ENCODE results near the gene ZNF398. TPM values are rescaled to one million over a fixed set of nuclear protein-coding genes. Genes with fewer than 3 reads are reported as not detected.

ZNF398 gene, protein sequence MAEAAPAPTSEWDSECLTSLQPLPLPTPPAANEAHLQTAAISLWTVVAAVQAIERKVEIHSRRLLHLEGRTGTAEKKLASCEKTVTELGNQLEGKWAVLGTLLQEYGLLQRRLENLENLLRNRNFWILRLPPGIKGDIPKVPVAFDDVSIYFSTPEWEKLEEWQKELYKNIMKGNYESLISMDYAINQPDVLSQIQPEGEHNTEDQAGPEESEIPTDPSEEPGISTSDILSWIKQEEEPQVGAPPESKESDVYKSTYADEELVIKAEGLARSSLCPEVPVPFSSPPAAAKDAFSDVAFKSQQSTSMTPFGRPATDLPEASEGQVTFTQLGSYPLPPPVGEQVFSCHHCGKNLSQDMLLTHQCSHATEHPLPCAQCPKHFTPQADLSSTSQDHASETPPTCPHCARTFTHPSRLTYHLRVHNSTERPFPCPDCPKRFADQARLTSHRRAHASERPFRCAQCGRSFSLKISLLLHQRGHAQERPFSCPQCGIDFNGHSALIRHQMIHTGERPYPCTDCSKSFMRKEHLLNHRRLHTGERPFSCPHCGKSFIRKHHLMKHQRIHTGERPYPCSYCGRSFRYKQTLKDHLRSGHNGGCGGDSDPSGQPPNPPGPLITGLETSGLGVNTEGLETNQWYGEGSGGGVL
- 10 to 100 TPM in 1 of 2 donors, 1 to 10 TPM in 1; 8.2 to 16.2 TPM for total RNA-seq

DNA sequence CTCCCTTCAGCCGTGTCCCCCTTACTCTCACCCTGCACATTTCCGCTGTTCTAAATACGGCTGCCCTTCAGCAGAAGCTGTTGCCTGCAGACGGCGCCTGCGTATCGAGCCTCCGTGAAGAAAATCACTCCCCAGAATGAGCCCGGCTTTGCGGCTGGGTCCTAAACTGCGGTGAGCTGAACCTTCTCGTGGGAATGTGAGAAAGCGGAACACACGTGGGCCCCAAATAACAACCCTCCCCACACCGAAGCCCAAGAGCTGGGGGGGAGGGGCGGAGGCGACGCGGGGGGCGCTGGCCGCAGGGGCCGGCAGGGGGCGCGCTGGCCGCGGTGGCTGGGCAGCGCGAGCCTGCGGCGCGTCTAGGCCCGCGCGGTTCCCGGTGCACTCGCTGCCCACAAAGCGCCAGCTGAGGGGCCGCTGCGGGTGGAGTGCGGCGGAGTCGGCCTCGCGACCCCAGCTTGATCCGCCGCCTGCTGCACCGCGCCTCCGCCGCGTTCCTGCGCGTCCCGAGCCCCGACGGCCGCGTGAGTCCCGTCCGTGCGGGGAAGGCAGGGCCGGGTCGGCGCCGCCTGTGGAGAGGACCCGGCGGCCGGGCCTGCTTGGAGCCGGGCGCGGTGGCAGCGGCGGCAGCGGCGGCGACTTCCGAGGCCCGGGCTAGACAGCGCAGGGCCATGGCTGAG lies at the start of gene ZNF398:
Gene ZNF398, plus strand, starts transcription at position 382 of the 680 bp plus-strand sequence. Its CDS starts 290 bp downstream, at position 672.
- H3K27ac ChIP-seq, result peak within 1 kb of the TSS; percentile 81 to 89
- H3K4me1 ChIP-seq, result peaks cover 0 to 14% of the 10 kb centered on the region in 2 donors
- H3K27me3 ChIP-seq, result no peaks in the 10 kb centered on the region
- H3K36me3 ChIP-seq, result no peaks in the 10 kb centered on the region
- peak; percentile 66 for DNase-seq (ENCODE audit: low spot score)
- H3K4me3 ChIP-seq, result peak within 1 kb of the TSS; percentile 72 to 85
- TF ChIP-seq, protein P1, sequence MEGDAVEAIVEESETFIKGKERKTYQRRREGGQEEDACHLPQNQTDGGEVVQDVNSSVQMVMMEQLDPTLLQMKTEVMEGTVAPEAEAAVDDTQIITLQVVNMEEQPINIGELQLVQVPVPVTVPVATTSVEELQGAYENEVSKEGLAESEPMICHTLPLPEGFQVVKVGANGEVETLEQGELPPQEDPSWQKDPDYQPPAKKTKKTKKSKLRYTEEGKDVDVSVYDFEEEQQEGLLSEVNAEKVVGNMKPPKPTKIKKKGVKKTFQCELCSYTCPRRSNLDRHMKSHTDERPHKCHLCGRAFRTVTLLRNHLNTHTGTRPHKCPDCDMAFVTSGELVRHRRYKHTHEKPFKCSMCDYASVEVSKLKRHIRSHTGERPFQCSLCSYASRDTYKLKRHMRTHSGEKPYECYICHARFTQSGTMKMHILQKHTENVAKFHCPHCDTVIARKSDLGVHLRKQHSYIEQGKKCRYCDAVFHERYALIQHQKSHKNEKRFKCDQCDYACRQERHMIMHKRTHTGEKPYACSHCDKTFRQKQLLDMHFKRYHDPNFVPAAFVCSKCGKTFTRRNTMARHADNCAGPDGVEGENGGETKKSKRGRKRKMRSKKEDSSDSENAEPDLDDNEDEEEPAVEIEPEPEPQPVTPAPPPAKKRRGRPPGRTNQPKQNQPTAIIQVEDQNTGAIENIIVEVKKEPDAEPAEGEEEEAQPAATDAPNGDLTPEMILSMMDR (IDR thresholded peaks at IDR 0.05), result peak; percentile 82 to 95
- H3K9me3 ChIP-seq, result no peaks in the 10 kb centered on the region

DNA sequence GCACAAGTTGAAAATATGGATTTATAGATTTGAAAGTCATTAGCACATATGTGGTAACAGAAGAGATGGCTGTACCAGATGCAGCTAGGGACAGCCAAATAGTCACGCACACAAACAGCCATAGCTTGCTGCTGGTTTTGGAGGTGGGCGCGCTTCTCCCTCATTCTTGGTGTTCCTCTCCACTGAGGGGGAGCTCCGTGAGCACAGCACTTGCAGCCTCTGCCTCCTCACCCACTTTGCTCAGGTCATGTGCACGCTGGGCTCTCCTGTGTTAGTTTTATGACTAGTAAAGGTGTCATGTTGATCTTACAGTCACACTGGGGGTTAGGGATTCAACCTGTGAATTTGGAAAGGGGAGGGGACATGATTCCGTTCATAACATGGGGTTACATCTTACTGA lies 48.2 kb upstream of the ZNF398 start:
- Histone ChIP-seq H3K4me1 (no peaks in the 10 kb centered on the region), H3K27ac (no peak overlapping the region), H3K4me3 (no peak overlapping the region), H3K9me3 (no peaks in the 10 kb centered on the region), H3K36me3 (no peaks in the 10 kb centered on the region), H3K27me3 (no peaks in the 10 kb centered on the region)
- DNase-seq (ENCODE audit: low spot score), result no peak
- TF ChIP-seq, protein P1 (IDR thresholded peaks at IDR 0.05), result no peak

DNA sequence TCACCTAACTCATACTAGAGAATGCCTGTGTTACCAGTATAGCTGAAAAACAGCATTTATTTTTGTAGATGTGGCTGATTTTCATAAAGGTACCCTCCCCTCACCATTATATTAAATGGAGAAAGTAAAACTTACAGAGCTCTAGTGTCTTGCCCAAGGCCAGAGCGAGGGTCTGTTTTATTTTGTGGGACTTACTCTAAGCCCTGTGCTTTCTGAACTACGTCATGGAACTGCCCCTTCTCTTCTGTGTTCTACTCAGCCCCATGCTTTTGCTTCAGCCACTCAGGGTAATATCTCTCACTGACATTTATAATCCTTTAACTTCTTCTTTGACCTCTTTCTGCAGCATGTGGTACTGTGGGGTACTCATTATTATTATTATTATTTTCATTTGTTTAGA lies 46.4 kb upstream of the ZNF398 start:
- Histone ChIP-seq H3K9me3 (no peaks in the 10 kb centered on the region), H3K36me3 (no peaks in the 10 kb centered on the region), H3K4me1 (no peaks in the 10 kb centered on the region), H3K4me3 (no peak overlapping the region), H3K27ac (no peak overlapping the region), H3K27me3 (no peaks in the 10 kb centered on the region)
- no peak for DNase-seq (ENCODE audit: low spot score)
- TF ChIP-seq, protein P1 (IDR thresholded peaks at IDR 0.05), result no peak

DNA sequence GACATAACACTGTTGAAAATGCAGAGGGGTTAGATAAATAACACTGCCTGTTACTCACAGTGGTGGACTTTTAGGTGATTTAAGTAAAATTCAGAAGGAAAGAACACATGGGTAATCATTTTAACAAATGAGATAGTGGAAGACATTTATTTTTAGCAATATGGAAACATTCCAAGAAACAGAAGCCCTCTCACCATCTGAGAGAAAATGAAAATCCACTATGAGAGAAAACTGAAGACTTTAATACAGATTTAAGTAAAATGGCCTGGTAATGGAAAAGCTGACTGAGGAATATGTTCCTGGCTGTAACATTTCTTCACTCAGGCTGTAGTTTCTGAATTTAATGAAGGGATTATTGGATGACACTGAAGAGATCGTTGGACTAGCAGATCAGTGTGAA lies 44.6 kb upstream of the ZNF398 start:
- TF ChIP-seq, protein P1 (IDR thresholded peaks at IDR 0.05), result no peak
- no peak overlapping the region for H3K4me3 ChIP-seq
- no peaks in the 10 kb centered on the region for H3K9me3 ChIP-seq
- H3K27me3 ChIP-seq, result no peaks in the 10 kb centered on the region
- no peak overlapping the region for H3K27ac ChIP-seq
- no peaks in the 10 kb centered on the region for H3K36me3 ChIP-seq
- DNase-seq (ENCODE audit: low spot score), result no peak
- no peaks in the 10 kb centered on the region for H3K4me1 ChIP-seq

DNA sequence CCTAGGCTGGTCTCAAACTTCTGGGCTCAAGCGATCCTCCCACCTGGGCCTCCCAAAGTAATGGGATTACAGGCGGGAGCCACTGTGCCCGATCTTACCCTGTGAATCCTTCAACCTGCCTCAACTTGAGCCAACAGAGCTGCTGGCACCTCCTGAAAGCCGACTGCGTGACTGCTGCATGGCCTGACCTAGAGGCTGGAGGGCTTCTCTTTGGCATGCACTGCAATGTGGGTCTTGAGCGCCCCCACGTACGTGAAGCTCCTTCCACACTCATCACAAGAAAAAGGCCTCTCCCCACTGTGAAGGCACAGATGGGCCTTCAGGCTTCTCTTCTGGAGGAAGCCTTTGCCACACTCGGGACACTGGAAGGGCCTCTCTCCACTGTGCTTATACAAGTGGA lies 43.8 kb upstream of the ZNF398 start:
- Histone ChIP-seq H3K4me1 (no peaks in the 10 kb centered on the region), H3K4me3 (no peak overlapping the region), H3K27me3 (no peaks in the 10 kb centered on the region), H3K27ac (no peak overlapping the region), H3K36me3 (no peaks in the 10 kb centered on the region), H3K9me3 (no peaks in the 10 kb centered on the region)
- no peak for DNase-seq (ENCODE audit: low spot score)
- TF ChIP-seq, protein P1 (IDR thresholded peaks at IDR 0.05), result no peak

Measured in right atrium auricular region (tissue), 2 donors.